Astrocyte (in vitro differentiated cells and primary cell): ENCODE results near the gene C10orf53.

Experiments
- CTCF ChIP-seq: IDR thresholded peaks from 2 replicates; pipeline ENCODE4 v1.5.1; 2011; ENCODE audit warnings: low read depth, mild to moderate bottlenecking, inconsistent platforms, low read length, moderate library complexity; ENCODE audit not compliant: insufficient read depth
- EZH2 ChIP-seq: IDR thresholded peaks from 2 replicates; pipeline ENCODE4 v1.6.1; 2012; ENCODE audit warnings: mild to moderate bottlenecking, low read length, inconsistent platforms; ENCODE audit not compliant: insufficient read depth

GRCh38 chr10:49700997-49701396 is 21.5 kb downstream of the C10orf53 start:
- TF ChIP-seq CTCF: no peak
- no peak for TF ChIP-seq EZH2
